Lower leg skin (tissue), 4 donors: Measurements from ENCODE around the gene NBAS. TPM values are rescaled to one million over a fixed set of nuclear protein-coding genes. Genes with fewer than 3 reads are reported as not detected.

Source experiments
- DNase-seq, 2 donors: peaks; one replicate each; pipeline ENCODE4 v3.0.0-alpha.2; 2019; ENCODE audit warnings: low spot score in 2 of 2
- H3K4me3 ChIP-seq: fragments of 200-600 bp; sonication (generic); 2 replicates; pipeline ENCODE4 v1.5.1; 2017; ENCODE audit warnings: mild to moderate bottlenecking, low read depth; ENCODE audit not compliant: poor library complexity, severe bottlenecking
- CTCF ChIP-seq, 3 donors: fragments of 450-650 bp; IDR thresholded peaks; one replicate each; pipeline ENCODE4 v1.5.1; 2016; ENCODE audit warnings: antibody characterized with exemption in 3 of 3, mild to moderate bottlenecking in 3 of 3, moderate library complexity in 2 of 3
- POLR2A ChIP-seq, 2 donors: fragments of 450-650 bp; IDR thresholded peaks; one replicate each; pipeline ENCODE4 v1.6.1; 2016 to 2017; ENCODE audit warnings: antibody characterized with exemption in 2 of 2, mild to moderate bottlenecking in 1 of 2, moderate library complexity in 1 of 2
- WGBS, 2 donors: methylation state at CpG; one replicate each; pipeline ENCODE4 v1.1.5; 2018; 5-methylcytosine and 5-hydroxymethylcytosine counted together
- intact Hi-C: fragments of 100-400 bp; cut with DNase I; formaldehyde crosslinking; loops from one replicate; pipeline ENCODE4 v1.15.0; 2023; ENCODE audit warnings: low total_unique reads
- total RNA-seq, 4 donors: library from RNA; depleted of rRNA; stranded (reverse); fragments of >200 nt; gene quantifications; one replicate each; pipeline ENCODE4 v1.1.0, GENCODE V29; 2016

Gene NBAS
- total RNA-seq, 4 donors from 2014 or later, result 26.6 to 40.2 (median 38.3) TPM

DNA sequence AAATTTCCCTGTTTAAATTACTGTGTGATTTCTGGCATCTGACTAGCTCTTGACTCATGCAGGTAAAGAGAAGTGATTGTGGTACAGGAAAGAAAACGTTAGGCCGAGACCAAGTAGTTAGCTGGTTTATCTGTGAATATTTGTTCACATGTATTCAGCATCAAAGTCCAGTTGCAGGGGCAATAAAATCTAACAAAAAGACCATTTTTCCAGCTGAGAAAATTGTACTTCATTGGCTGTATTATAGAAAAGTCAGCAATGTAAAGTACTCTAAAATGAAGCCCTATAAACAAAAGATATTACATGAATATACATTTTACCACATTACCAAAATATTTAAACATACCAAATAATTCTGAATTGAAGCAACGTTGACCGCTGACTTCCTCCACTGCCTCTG is 88.3 kb downstream of the NBAS start:
- no peak for TF ChIP-seq CTCF (IDR thresholded peaks at IDR 0.05)
- TF ChIP-seq POLR2A (IDR thresholded peaks at IDR 0.05), result no peak
- intact Hi-C loops, result no loop called here
- no peak for DNase-seq
- H3K4me3 ChIP-seq, result no peak overlapping the region
- WGBS, 2 donors, result 91 to 98% methylated on average over 4 of the region's 4 CpGs

DNA sequence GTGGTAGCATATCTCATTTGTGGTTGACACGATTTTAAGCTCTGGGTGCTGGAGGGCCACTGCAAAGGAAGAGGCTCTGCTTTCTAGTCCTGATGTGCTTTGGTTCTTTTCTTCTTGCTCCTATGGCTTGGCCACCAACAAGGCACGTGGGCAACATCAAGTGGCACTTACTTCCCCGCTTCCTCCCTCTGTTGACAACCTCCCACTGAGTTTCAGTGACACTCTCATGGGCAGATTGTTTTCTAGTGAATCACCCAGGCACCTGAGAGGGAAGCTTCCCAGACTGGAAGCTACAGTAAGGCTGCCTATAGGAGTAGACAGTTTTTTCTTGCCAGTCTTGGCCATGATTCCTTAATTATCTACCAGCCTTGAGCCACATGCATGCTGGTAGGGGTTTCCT is 89.0 kb downstream of the NBAS start:
- 94% methylated on average over 2 to 3 of the region's 3 CpGs for WGBS, 2 donors
- no peak for DNase-seq
- intact Hi-C loops, result no loop called here
- H3K4me3 ChIP-seq, result no peak overlapping the region
- TF ChIP-seq POLR2A (IDR thresholded peaks at IDR 0.05) (no peak), CTCF (IDR thresholded peaks at IDR 0.05) (no peak)

GRCh38 chr2:15471606-15472005 is 89.5 kb downstream of the NBAS start:
- DNase-seq, result no peak
- TF ChIP-seq CTCF (IDR thresholded peaks at IDR 0.05) (no peak), POLR2A (IDR thresholded peaks at IDR 0.05) (no peak)
- no peak overlapping the region for H3K4me3 ChIP-seq
- intact Hi-C loops, result no loop called here
- WGBS, 2 donors, result 89 to 93% methylated on average over 2 of the region's 2 CpGs

GRCh38 chr2:15460112-15460620 is 101.0 kb downstream of the NBAS start:
- TF ChIP-seq CTCF (IDR thresholded peaks at IDR 0.05) (no peak), POLR2A (IDR thresholded peaks at IDR 0.05) (no peak)
- H3K4me3 ChIP-seq, result no peak overlapping the region
- 96 to 100% methylated on average over 1 of the region's 1 CpG for WGBS, 2 donors
- DNase-seq, result no peak
- intact Hi-C loops, result no loop called here

DNA sequence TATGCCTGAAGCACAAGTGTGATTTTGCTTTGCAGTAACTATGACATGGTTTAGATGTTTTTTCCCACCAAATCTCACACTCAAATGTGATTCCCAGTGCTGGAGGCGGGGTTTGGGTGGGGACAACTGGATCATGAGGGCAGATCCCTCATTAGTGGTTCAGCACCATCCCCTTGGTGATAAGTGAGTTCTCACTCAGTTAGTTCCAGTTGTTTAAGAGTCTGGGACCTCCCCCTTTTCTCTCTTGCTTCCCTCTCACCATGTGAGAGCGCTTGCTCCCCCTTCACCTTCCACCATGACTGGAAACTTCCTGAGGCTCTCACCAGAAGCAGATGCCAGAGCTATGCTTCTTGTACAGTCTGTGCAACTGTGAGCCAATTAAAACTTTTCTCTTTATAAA is 102.9 kb downstream of the NBAS start:
- DNase-seq, result no peak
- TF ChIP-seq POLR2A (IDR thresholded peaks at IDR 0.05) (no peak), CTCF (IDR thresholded peaks at IDR 0.05) (no peak)
- WGBS, 2 donors, result 98 to 100% methylated on average over 2 of the region's 2 CpGs
- no peak overlapping the region for H3K4me3 ChIP-seq
- intact Hi-C loops, result no loop called here

- WGBS, 2 donors, result 77 to 85% methylated on average over 5 of the region's 5 CpGs
- no peak for DNase-seq
- intact Hi-C loops, result no loop called here
- no peak overlapping the region for H3K4me3 ChIP-seq
- TF ChIP-seq CTCF (IDR thresholded peaks at IDR 0.05) (no peak), POLR2A (IDR thresholded peaks at IDR 0.05) (no peak)
These were observed 103.3 kb downstream of the NBAS start for GRCh38 chr2:15457868-15458267.
